ENCODE data around the gene IL5. TPM values are rescaled to one million over a fixed set of nuclear protein-coding genes. Genes with fewer than 3 reads are reported as not detected.

The IL5 gene
- total and polyA plus RNA-seq, 2 donors (not counting 3 experiments of a cell fraction or from before 2014, with no cell fraction given): not detected

DNA sequence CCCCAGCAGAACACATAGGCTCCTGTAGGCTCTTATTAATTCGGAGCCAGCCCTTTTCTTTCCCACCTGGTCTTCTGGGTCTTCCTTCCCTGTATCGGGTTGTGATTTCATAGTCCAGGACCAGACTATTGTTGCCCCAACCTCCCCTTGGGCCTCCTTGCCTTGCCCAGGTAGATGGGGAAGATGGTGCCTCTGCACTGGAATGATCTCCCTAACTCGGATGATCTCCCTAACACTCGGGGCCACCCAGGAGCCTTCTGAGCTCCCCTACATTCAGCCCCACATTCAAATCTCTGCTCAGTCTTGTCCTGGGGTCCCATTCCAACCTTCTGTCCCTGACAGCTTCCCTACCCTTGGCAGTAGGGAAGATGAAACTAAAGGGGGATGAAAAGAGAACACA lies 50.1 kb downstream of the IL5 start:
- no TSS peak for BruUV-seq (replicated peaks)
- H3K27ac ChIP-seq (ENCODE audit: insufficient read depth, low read depth, low read length): no peak overlapping the region
- ChIA-PET CTCF (no interaction called here), POLR2A (no interaction called here)
- no peaks in the 10 kb centered on the region for H3K36me3 ChIP-seq (ENCODE audit: control insufficient read depth in 2 of 2, extremely low read depth in 1 of 2, insufficient read depth in 2 of 2, low read length in 2 of 2)
- H3K4me1 ChIP-seq (ENCODE audit: control insufficient read depth, extremely low read depth, insufficient read depth, low read length): peaks cover 38% of the 10 kb centered on the region
- intact Hi-C loops (cut with micrococcal nuclease) (loop anchor here (10.0 kb wide), 1 partner anchor 198 kb away; the partner anchor contains the start of gene SLC22A4), dilution Hi-C loops (cut with MboI; ENCODE audit: extremely low pct_ligation_motif_present, low sequenced_read_pairs) (no loop called here)
- TF ChIP-seq GATA2 (IDR thresholded peaks at IDR 0.05; ENCODE audit: insufficient read depth, insufficient read length, low read depth, low read length): no peak
- TF ChIP-seq EZH2 (IDR thresholded peaks at IDR 0.05; ENCODE audit: borderline replicate concordance, low read depth, low read length, severe bottlenecking): no peak
- TF ChIP-seq MYC (IDR thresholded peaks at IDR 0.05; ENCODE audit: low read depth, low read length): no peak
- TF ChIP-seq POLR2AphosphoS5 (IDR thresholded peaks at IDR 0.05; ENCODE audit: insufficient read depth, low read depth, low read length): no peak
- no peak for TF ChIP-seq POLR2A (IDR thresholded peaks at IDR 0.05; ENCODE audit: low read depth, low read length)
- TF ChIP-seq JUN (IDR thresholded peaks at IDR 0.05; ENCODE audit: borderline replicate concordance, insufficient read depth, insufficient read length, low read depth): no peak
- TF ChIP-seq, protein P1, sequence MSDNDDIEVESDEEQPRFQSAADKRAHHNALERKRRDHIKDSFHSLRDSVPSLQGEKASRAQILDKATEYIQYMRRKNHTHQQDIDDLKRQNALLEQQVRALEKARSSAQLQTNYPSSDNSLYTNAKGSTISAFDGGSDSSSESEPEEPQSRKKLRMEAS (IDR thresholded peaks at IDR 0.05; ENCODE audit: insufficient read depth, insufficient read length): no peak
- no peak for TF ChIP-seq FOS (IDR thresholded peaks at IDR 0.05; ENCODE audit: borderline replicate concordance, insufficient read depth, low read length)
- no peak for TF ChIP-seq CTCF (IDR thresholded peaks at IDR 0.05; ENCODE audit: extremely low read depth in 1 of 2, insufficient read depth in 1 of 2, low read depth in 1 of 2, low read length in 2 of 2)
- no peak overlapping the region for H3K4me2 ChIP-seq (ENCODE audit: insufficient read depth, low read length)
- no peaks in the 10 kb centered on the region for H3K9me1 ChIP-seq (replicated peaks; ENCODE audit: control insufficient read depth, extremely low read depth, insufficient read depth, low read length)
- DNase-seq (ENCODE audit: low read depth, low spot score) (no peak), FAIRE-seq (no peak)
- H3K9ac ChIP-seq (replicated peaks; ENCODE audit: extremely low read depth, insufficient read depth, low read length): no peak overlapping the region
- H4K20me1 ChIP-seq (replicated peaks; ENCODE audit: control insufficient read depth, extremely low read depth, insufficient read depth, low read length): no peaks in the 10 kb centered on the region
- no peaks in the 10 kb centered on the region for H3K27me3 ChIP-seq (ENCODE audit: control insufficient read depth in 2 of 2, insufficient read depth in 2 of 2, low read length in 2 of 2)
- H3K79me2 ChIP-seq (ENCODE audit: control insufficient read depth, insufficient read depth, low read length): peaks cover 16% of the 10 kb centered on the region
- H2AFZ ChIP-seq (ENCODE audit: low read depth, low read length): no peak overlapping the region
- no peak overlapping the region for H3K4me3 ChIP-seq (replicated peaks in 1 of 3; ENCODE audit: insufficient read depth in 1 of 3, low read depth in 1 of 3, low read length in 3 of 3)
- H3K9me3 ChIP-seq (replicated peaks; ENCODE audit: control insufficient read depth, insufficient read depth, low read length): no peaks in the 10 kb centered on the region

Measured in endothelial cell of umbilical vein (primary cell).